ENCODE results near the gene MRPS34. TPM values are rescaled to one million over a fixed set of nuclear protein-coding genes. Genes with fewer than 3 reads are reported as not detected.
"Not testable (repeated sequence)": the region's sequence is repeated elsewhere in the genome, so short reads cannot be mapped to it uniquely, and the experiment has no call there.

MRPS34 gene
- total RNA-seq, 2 experiments from 2014 or later: 175 to 193 TPM

DNA sequence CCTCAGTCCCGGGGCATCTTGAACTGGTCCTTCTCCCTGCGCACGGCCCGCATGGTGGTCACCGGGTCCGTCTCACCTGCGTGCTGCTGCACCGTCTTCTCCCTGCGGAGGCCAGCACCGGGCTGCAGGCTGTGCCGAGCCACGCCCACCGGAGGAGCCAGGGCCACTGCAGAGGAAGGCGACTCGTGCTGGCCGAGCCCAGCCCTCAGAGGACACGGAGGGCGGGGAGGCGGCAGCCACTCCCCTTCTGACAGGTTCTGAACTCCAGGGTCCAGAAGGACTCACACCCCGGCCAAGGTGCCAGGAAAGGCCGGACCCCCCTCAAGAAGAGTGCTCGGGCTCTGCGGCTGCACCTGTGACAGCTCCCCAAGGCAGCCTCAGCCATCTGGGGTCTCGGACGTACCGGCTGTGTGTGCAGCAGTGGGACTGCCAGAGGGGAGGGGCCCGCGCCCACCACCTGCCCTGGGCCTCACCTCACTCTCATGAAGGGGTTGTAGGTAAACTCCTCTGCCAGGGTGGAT is 36.4 kb upstream of the MRPS34 start:
- H3K27ac Mint-ChIP-seq: no peak overlapping the region
- POLR2A ChIA-PET: no interaction called here
- DNase-seq (no peak), ATAC-seq (no peak)
- CTCF ChIA-PET: interaction anchor here (1.0 kb wide), 1 partner anchor 121 kb away, joined by 3 read pairs; no protein-coding TSS in a partner anchor
- peaks cover 13% of the 10 kb centered on the region for H3K4me1 Mint-ChIP-seq (ENCODE audit: low read depth)
- TF ChIP-seq, protein P1, sequence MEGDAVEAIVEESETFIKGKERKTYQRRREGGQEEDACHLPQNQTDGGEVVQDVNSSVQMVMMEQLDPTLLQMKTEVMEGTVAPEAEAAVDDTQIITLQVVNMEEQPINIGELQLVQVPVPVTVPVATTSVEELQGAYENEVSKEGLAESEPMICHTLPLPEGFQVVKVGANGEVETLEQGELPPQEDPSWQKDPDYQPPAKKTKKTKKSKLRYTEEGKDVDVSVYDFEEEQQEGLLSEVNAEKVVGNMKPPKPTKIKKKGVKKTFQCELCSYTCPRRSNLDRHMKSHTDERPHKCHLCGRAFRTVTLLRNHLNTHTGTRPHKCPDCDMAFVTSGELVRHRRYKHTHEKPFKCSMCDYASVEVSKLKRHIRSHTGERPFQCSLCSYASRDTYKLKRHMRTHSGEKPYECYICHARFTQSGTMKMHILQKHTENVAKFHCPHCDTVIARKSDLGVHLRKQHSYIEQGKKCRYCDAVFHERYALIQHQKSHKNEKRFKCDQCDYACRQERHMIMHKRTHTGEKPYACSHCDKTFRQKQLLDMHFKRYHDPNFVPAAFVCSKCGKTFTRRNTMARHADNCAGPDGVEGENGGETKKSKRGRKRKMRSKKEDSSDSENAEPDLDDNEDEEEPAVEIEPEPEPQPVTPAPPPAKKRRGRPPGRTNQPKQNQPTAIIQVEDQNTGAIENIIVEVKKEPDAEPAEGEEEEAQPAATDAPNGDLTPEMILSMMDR (IDR thresholded peaks at IDR 0.05): no peak
- H3K27me3 Mint-ChIP-seq: no peaks in the 10 kb centered on the region
- H3K9me3 Mint-ChIP-seq: no peaks in the 10 kb centered on the region
- H3K36me3 Mint-ChIP-seq (ENCODE audit: low read depth): peaks cover 12% of the 10 kb centered on the region
- H3K4me3 Mint-ChIP-seq: no peak overlapping the region
- intact Hi-C loops (cut with micrococcal nuclease): no loop called here

DNA sequence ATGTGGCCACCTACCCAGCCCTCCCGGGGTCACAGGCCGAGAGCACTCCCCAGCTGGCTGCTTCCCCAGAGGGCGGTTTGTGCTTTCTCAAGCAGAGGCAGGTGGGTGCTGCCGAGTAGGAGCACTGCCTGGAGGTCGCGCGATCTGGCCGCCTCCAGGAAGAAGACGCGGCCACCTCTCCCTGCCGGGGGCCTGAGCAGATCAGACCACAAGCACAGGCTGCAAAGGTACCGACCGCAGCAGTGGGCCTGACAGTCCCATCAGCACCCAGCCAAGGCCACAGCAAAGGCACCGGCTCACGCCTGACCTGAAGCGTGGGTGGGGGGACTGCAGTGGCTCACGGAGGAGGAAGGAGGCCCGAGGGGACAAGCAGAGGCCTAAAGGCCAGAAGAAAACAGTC is 35.8 kb upstream of the MRPS34 start:
- POLR2A ChIA-PET: no interaction called here
- no peaks in the 10 kb centered on the region for H3K27me3 Mint-ChIP-seq
- H3K9me3 Mint-ChIP-seq: no peaks in the 10 kb centered on the region
- H3K4me3 Mint-ChIP-seq: no peak overlapping the region
- no peak for ATAC-seq
- no peak for DNase-seq
- H3K4me1 Mint-ChIP-seq (ENCODE audit: low read depth): peaks cover 13% of the 10 kb centered on the region
- TF ChIP-seq, protein P1 (IDR thresholded peaks at IDR 0.05): no peak
- CTCF ChIA-PET: interaction anchor here (1.0 kb wide), 1 partner anchor 121 kb away, joined by 3 read pairs; no protein-coding TSS in a partner anchor
- H3K36me3 Mint-ChIP-seq (ENCODE audit: low read depth): peaks cover 12% of the 10 kb centered on the region
- intact Hi-C loops (cut with micrococcal nuclease): no loop called here
- H3K27ac Mint-ChIP-seq: no peak overlapping the region

DNA sequence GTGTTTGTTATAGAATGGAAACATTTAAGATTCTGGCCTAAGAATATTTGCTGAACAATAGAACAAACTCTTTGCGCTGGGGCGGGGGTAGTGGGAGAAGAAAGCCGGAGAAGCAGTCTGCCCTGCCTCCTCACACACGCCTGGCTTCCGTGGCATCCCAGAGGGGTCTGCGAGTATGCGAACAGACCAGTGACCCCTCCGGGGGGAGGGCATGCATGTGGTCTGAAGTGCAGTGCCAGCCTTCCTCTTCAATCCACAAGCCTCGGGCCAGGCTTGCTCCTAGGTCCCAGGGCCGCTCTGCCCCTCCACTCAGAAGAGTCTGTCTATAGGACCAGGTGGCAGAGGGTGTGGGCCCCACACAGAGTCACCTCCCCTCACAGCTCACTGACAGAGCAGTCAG is 34.7 kb upstream of the MRPS34 start:
- CTCF ChIA-PET: no interaction called here
- peaks cover 7% of the 10 kb centered on the region for H3K36me3 Mint-ChIP-seq (ENCODE audit: low read depth)
- no peaks in the 10 kb centered on the region for H3K27me3 Mint-ChIP-seq
- H3K4me1 Mint-ChIP-seq (ENCODE audit: low read depth): peaks cover 3% of the 10 kb centered on the region
- no peaks in the 10 kb centered on the region for H3K9me3 Mint-ChIP-seq
- H3K4me3 Mint-ChIP-seq: no peak overlapping the region
- TF ChIP-seq, protein P1 (IDR thresholded peaks at IDR 0.05): no peak
- no peak overlapping the region for H3K27ac Mint-ChIP-seq
- intact Hi-C loops (cut with micrococcal nuclease): no loop called here
- ATAC-seq: no peak
- DNase-seq: no peak
- POLR2A ChIA-PET: no interaction called here

DNA sequence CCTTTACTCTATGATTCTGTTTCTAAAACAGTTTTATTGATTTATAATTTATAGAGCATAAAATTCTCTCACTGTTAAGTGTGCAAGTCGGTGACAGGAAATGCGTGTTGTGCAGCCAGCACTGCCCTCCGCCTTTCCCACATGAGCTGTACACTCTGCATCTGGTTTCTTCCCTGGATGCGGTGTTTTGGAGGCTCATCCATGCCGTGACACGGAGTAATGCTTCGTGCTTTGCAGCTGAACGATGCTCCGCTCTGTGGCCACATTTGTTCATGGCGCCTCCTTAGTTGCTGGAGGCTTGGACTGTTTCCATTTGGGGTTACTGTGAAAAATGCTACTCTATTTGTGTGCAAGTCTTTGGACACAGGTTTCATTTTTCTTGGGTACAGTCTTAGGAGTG is 27.8 kb upstream of the MRPS34 start:
- Mint-ChIP-seq H3K27ac (no peak overlapping the region), H3K4me1 (ENCODE audit: low read depth) (no peaks in the 10 kb centered on the region), H3K9me3 (peaks cover 12% of the 10 kb centered on the region), H3K27me3 (no peaks in the 10 kb centered on the region), H3K4me3 (no peak overlapping the region), H3K36me3 (ENCODE audit: low read depth) (peaks cover 6% of the 10 kb centered on the region)
- intact Hi-C loops (cut with micrococcal nuclease): no loop called here
- POLR2A ChIA-PET: no interaction called here
- ATAC-seq (no peak), DNase-seq (no peak)
- CTCF ChIA-PET: no interaction called here
- TF ChIP-seq, protein P1 (IDR thresholded peaks at IDR 0.05): no peak

DNA sequence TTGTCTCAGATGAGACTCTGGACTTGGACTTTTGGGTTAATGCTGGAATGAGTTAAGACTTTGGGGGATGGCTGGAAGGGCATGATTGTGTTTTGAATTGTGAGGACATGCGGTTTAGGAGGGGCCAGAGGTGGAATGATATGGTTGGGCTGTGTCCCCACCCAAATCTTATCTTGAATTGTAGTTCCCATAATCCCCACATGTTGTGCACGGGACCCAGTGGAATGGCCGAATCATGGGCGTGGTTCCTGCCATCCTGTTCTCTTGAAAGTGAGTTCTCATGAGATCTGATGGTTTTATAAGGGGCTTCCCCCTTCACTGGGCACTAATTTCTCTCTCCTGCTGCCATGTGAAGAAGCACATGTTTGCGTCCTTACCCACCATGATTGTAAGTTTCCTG is 26.3 kb upstream of the MRPS34 start:
- POLR2A ChIA-PET; CTCF ChIA-PET; ATAC-seq; intact Hi-C loops (cut with micrococcal nuclease); DNase-seq; H3K4me3 Mint-ChIP-seq; H3K36me3 Mint-ChIP-seq (ENCODE audit: low read depth); H3K4me1 Mint-ChIP-seq (ENCODE audit: low read depth); H3K27me3 Mint-ChIP-seq; H3K27ac Mint-ChIP-seq: not testable (repeated sequence)
- H3K9me3 Mint-ChIP-seq: peaks cover 12% of the 10 kb centered on the region

Data from activated CD8-positive, alpha-beta T cell treated with anti-CD3 and anti-CD28 coated beads for 36 hours (primary cell).